Prostate gland (tissue), 2 donors: ENCODE data around the gene CSMD2. TPM values are rescaled to one million over a fixed set of nuclear protein-coding genes. Genes with fewer than 3 reads are reported as not detected.

Experiments used
- DNase-seq: peaks from one replicate; pipeline ENCODE4 v3.0.0-alpha.2; 2019; ENCODE audit warnings: low spot score
- H3K27ac ChIP-seq, 2 donors: fragments of 200-600 bp; sonication (generic); 2 replicates each; pipeline ENCODE4 v1.5.1; 2017 to 2019
- H3K27me3 ChIP-seq: fragments of 200-600 bp; sonication (generic); replicated peaks from 2 replicates; pipeline ENCODE4 v1.5.1; 2019; ENCODE audit not compliant: insufficient read depth
- H3K36me3 ChIP-seq, 2 donors: fragments of 200-600 bp; sonication (generic); 1 replicate in 1 of 2; 2 replicates in 1 of 2; pipeline versions ENCODE4 v1.5.1 to v1.8.1; 2017 to 2019
- H3K4me1 ChIP-seq: fragments of 200-600 bp; sonication (generic); replicated peaks from 2 replicates; pipeline ENCODE4 v1.5.1; 2019
- H3K4me3 ChIP-seq, 2 donors: fragments of 200-600 bp; sonication (generic); 2 replicates each; pipeline ENCODE4 v1.5.1; 2017 to 2019
- H3K9me3 ChIP-seq: fragments of 200-600 bp; sonication (generic); 2 replicates; pipeline ENCODE4 v1.5.1; 2017
- CTCF ChIP-seq, 4 experiments: fragments of 200-600 bp in 2 of 4; fragments of 450-650 bp in 2 of 4; sonication (generic) in 2 of 4; IDR thresholded peaks; 1 replicate in 3 of 4; 2 replicates in 1 of 4; pipeline ENCODE4 v1.5.1; 2016 to 2019; ENCODE audit warnings: antibody characterized with exemption in 4 of 4, mild to moderate bottlenecking in 2 of 4, moderate library complexity in 2 of 4
- POLR2A ChIP-seq: fragments of 450-650 bp; IDR thresholded peaks from one replicate; pipeline ENCODE4 v1.6.1; 2016; ENCODE audit warnings: antibody characterized with exemption, mild to moderate bottlenecking
- POLR2AphosphoS5 ChIP-seq: sonication (generic); formaldehyde crosslinking; IDR thresholded peaks from one replicate; pipeline ENCODE4 v1.6.1; 2017; ENCODE audit warnings: antibody characterized with exemption
- WGBS: methylation state at CpG from one replicate; pipeline ENCODE4 v1.1.5; 2018; 5-methylcytosine and 5-hydroxymethylcytosine counted together
- intact Hi-C: fragments of 100-400 bp; cut with DNase I; formaldehyde crosslinking; loops from one replicate; pipeline ENCODE4 v1.14.2; 2022
- total RNA-seq, 2 donors: library from RNA; depleted of rRNA; stranded (reverse); fragments of >200 nt; gene quantifications; one replicate each; pipeline ENCODE4 v1.1.0, GENCODE V29; 2016

CSMD2 gene
- total RNA-seq, 2 donors from 2014 or later, result 0.14 to 5.5 TPM

DNA sequence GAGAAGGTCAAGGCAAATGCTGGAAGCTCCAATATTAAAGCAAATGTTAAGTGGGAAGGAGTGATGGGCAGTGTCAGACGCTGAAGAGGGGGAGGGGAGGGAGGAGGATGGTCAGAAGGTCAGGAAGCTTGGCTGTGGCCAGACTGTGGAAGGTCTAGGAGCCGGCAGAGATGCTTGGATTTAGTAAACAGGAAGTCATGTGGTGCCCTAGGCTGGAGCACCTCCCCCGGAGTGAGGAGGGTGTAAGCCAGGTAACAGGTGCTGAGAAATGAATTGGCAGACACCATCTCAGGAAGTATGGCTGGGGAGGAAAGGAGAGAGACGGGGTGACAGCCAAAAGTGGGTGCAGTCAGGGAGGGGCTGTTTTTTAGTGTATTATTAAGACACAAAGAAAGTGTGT lies 17.7 kb downstream of the CSMD2 start:
- no peaks in the 10 kb centered on the region for H3K27me3 ChIP-seq
- intact Hi-C loops, result no loop called here
- 27% methylated on average over 4 of the region's 4 CpGs for WGBS
- no peaks in the 10 kb centered on the region for H3K9me3 ChIP-seq
- no peaks in the 10 kb centered on the region for H3K4me1 ChIP-seq
- H3K4me3 ChIP-seq, result no peak overlapping the region
- no peak for DNase-seq
- TF ChIP-seq POLR2A (no peak), CTCF (IDR thresholded peaks at IDR 0.05) (no peak), POLR2AphosphoS5 (no peak)
- H3K27ac ChIP-seq, result no peak overlapping the region
- H3K36me3 ChIP-seq, result no peaks in the 10 kb centered on the region

- TF ChIP-seq CTCF (IDR thresholded peaks at IDR 0.05) (no peak), POLR2AphosphoS5 (no peak), POLR2A (no peak)
- H3K4me3 ChIP-seq, result no peak overlapping the region
- 80% methylated on average over 6 of the region's 6 CpGs for WGBS
- no peaks in the 10 kb centered on the region for H3K36me3 ChIP-seq
- intact Hi-C loops, result no loop called here
- no peaks in the 10 kb centered on the region for H3K9me3 ChIP-seq
- DNase-seq, result no peak
- no peaks in the 10 kb centered on the region for H3K4me1 ChIP-seq
- H3K27me3 ChIP-seq, result no peaks in the 10 kb centered on the region
- H3K27ac ChIP-seq, result no peak overlapping the region
These were observed 20.3 kb downstream of the CSMD2 start for GRCh38 chr1:34144766-34145165.

DNA sequence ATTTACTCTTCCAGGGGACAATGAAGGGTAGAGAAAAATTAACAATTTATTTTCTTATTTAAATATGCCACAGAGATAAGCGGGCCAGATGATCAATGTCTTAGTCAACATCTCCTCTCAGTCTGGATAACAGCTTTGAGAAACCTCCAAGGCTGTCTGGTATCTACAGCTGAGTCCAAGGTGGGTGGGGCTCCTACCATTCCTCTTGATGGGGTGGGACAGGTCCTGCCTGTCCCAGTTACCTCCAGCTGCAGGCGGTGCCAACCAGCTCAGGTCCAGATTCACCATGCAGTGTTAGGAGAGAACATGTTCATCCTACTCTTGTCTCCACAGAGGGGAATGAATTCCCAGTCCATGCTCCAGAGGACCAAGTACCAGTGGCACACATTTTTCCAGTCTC lies 21.1 kb downstream of the CSMD2 start:
- no peak for TF ChIP-seq POLR2A
- TF ChIP-seq CTCF (IDR thresholded peaks at IDR 0.05), result no peak
- no peak for TF ChIP-seq POLR2AphosphoS5
- H3K4me3 ChIP-seq, result no peak overlapping the region
- DNase-seq, result no peak
- no peaks in the 10 kb centered on the region for H3K27me3 ChIP-seq
- H3K9me3 ChIP-seq, result no peaks in the 10 kb centered on the region
- WGBS, result 89% methylated on average over 2 of the region's 2 CpGs
- intact Hi-C loops, result no loop called here
- H3K27ac ChIP-seq, result no peak overlapping the region
- H3K4me1 ChIP-seq, result no peaks in the 10 kb centered on the region
- no peaks in the 10 kb centered on the region for H3K36me3 ChIP-seq

GRCh38 chr1:34140011-34140676 lies 24.9 kb downstream of the CSMD2 start:
- TF ChIP-seq POLR2AphosphoS5, result no peak
- TF ChIP-seq POLR2A, result no peak
- no peak for TF ChIP-seq CTCF (IDR thresholded peaks at IDR 0.05)
- Histone ChIP-seq H3K4me3 (no peak overlapping the region), H3K9me3 (no peaks in the 10 kb centered on the region), H3K27ac (no peak overlapping the region), H3K27me3 (no peaks in the 10 kb centered on the region), H3K36me3 (no peaks in the 10 kb centered on the region), H3K4me1 (no peaks in the 10 kb centered on the region)
- intact Hi-C loops, result no loop called here
- DNase-seq, result no peak
- 51% methylated on average over 7 of the region's 7 CpGs for WGBS

- no peak overlapping the region for H3K27ac ChIP-seq
- no peak for TF ChIP-seq CTCF (IDR thresholded peaks at IDR 0.05)
- no peak for TF ChIP-seq POLR2AphosphoS5
- TF ChIP-seq POLR2A, result no peak
- intact Hi-C loops, result no loop called here
- 74% methylated on average over 3 of the region's 3 CpGs for WGBS
- no peak overlapping the region for H3K4me3 ChIP-seq
- no peaks in the 10 kb centered on the region for H3K27me3 ChIP-seq
- no peak for DNase-seq
- H3K36me3 ChIP-seq, result no peaks in the 10 kb centered on the region
- no peaks in the 10 kb centered on the region for H3K4me1 ChIP-seq
- H3K9me3 ChIP-seq, result no peaks in the 10 kb centered on the region
These were observed 27.6 kb downstream of the CSMD2 start for GRCh38 chr1:34137411-34137810.
